ENCODE measurements around the gene RWDD1.
A peak's percentile ranks its signal among the peaks of the same experiment; 100 is the strongest.

The RWDD1 gene

GRCh38 chr6:116615937-116616736, 44.8 kb downstream of the RWDD1 start, which contains the start of gene RSPH4A:
RSPH4A (plus strand) TSS chr6:116616479; CDS start chr6:116616624, 145 bp downstream.
- DNase-seq (ENCODE audit: low spot score) = peak; percentile 80

DNA sequence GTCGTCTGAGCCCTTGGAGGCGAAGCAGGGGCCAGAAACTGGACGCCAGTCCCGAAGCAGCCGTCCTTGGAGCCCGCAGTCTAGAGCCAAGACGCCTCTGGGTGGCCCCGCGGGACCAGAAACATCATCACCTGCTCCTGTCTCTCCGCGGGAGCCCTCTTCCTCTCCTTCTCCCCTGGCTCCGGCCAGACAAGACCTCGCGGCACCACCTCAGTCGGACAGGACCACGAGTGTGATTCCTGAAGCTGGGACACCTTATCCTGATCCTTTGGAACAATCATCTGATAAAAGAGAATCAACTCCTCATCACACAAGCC, 45.4 kb downstream of the RWDD1 start:
- DNase-seq (ENCODE audit: low spot score) = peak; percentile 37

- no peak for DNase-seq (ENCODE audit: low spot score)
Observed at GRCh38 chr6:116624036-116624805, 52.9 kb downstream of the RWDD1 start.

- DNase-seq (ENCODE audit: low spot score) = no peak
Observed at GRCh38 chr6:116625872-116626271, 54.6 kb downstream of the RWDD1 start.

DNA sequence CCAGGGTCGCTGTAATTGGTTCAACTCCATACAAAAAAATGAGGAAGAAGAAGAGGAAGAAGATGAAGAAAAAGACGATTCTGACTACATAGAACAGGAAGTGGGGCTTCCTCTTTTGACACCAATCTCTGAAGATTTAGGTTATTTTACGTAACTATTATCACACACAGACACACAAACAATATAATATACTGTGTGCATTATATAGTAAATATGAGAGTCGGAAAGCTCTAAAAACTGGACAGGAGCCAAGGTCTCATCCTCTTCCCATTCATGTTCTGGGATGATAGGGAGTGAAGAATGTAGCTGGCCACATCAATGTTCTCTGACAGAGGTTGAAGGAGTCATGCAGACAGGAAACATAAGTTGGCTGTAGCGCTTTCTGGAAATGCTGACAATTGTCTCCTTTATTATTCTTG, 58.3 kb downstream of the RWDD1 start:
- no peak for DNase-seq (ENCODE audit: low spot score)

DNA sequence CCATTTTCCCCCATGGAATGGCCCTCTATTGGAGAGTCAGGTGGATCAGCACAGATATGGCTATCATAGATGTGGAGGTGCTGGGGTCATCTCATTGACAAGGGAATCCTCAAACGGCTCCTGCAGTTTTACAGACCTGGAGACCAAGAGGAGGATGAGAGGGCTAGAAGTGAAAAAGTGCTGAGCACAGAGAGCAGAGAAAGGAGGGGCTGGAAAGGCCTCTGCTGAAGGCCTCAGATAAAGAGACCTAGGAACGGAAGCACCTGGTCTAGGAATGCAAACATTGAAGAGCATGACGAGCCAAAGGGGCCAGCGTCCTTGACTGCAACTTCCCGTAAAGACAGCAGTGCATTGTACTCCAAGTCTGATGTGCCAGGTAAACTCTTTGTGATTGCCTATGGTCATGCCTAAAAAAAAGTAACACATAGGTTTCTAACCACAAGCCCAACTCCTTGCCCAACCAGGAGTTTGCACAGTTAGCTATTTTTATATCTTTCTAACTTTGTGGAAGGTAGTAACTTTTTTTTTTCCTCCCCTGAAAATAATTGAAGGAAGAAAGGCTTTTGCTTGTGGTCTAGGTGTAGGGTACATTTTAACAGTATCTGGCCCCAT, 60.2 kb downstream of the RWDD1 start:
- DNase-seq (ENCODE audit: low spot score) = peak; percentile 8

DNA sequence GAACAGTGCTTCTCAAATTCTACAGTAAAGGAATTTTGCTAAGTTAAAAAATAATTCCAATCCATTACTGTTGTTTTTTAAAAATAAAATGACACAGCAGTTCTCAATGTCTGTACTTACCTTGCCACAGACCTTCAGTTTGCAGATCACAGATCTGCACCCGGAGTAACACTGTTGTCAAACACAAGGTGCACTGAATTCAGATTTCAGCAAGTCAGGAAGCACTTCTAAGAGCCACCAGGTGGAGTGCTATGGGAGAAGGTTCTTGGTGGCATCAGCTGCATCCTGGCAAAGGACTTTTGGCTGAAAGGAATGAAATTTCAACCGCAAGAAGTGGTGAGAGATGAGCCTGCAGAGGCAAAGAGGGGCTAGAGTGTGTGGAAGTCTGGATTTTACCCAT, 62.4 kb downstream of the RWDD1 start:
- peak; percentile 6 for DNase-seq (ENCODE audit: low spot score)

All from germinal center (tissue), 1 donor.